Activated CD4-positive, alpha-beta memory T cell treated with anti-CD3 and anti-CD28 coated beads for 36 hours (primary cell): ENCODE results near the gene TANGO2. TPM values are rescaled to one million over a fixed set of nuclear protein-coding genes. Genes with fewer than 3 reads are reported as not detected.

Experiments
- CTCF ChIA-PET: fragments of 350-600 bp; sonication (Branson Sonifier 250); formaldehyde crosslinking; loops from one replicate; lab custom pipeline; 2021; ENCODE audit warnings: antibody characterized with exemption, inconsistent platforms; lab: Charles Lee
- POLR2A ChIA-PET: fragments of 350-600 bp; sonication (Branson Sonifier 250); formaldehyde crosslinking; loops from one replicate; lab custom pipeline; 2021; ENCODE audit warnings: antibody characterized with exemption; lab: Charles Lee
- DNase-seq: peaks from one replicate; pipeline ENCODE4 v3.0.0-alpha.2; 2020
- H3K27ac Mint-ChIP-seq: one replicate; pipeline ENCODE4 v1.8.0; 2021; ENCODE audit warnings: mixed read lengths
- H3K27me3 Mint-ChIP-seq: one replicate; pipeline ENCODE4 v1.8.0; 2021; ENCODE audit warnings: mixed read lengths
- H3K36me3 Mint-ChIP-seq: one replicate; pipeline ENCODE4 v1.8.0; 2021; ENCODE audit warnings: mixed read lengths
- H3K4me1 Mint-ChIP-seq: one replicate; pipeline ENCODE4 v1.8.0; 2021; ENCODE audit warnings: low read depth, mixed read lengths
- H3K4me3 Mint-ChIP-seq: one replicate; pipeline ENCODE4 v1.8.0; 2021; ENCODE audit warnings: mild to moderate bottlenecking, mixed read lengths
- H3K9me3 Mint-ChIP-seq: one replicate; pipeline ENCODE4 v1.8.0; 2021; ENCODE audit warnings: mixed read lengths
- intact Hi-C: fragments of 100-400 bp; cut with micrococcal nuclease; formaldehyde crosslinking; loops from one replicate; pipeline ENCODE4 v1.15.1; 2023
- total RNA-seq, 2 experiments: library from RNA; stranded (reverse); gene quantifications; one replicate each; pipeline ENCODE4 v1.2.3, GENCODE V29; 2021

Gene TANGO2
- total RNA-seq, 2 experiments from 2014 or later: 20.7 to 23.6 TPM

DNA sequence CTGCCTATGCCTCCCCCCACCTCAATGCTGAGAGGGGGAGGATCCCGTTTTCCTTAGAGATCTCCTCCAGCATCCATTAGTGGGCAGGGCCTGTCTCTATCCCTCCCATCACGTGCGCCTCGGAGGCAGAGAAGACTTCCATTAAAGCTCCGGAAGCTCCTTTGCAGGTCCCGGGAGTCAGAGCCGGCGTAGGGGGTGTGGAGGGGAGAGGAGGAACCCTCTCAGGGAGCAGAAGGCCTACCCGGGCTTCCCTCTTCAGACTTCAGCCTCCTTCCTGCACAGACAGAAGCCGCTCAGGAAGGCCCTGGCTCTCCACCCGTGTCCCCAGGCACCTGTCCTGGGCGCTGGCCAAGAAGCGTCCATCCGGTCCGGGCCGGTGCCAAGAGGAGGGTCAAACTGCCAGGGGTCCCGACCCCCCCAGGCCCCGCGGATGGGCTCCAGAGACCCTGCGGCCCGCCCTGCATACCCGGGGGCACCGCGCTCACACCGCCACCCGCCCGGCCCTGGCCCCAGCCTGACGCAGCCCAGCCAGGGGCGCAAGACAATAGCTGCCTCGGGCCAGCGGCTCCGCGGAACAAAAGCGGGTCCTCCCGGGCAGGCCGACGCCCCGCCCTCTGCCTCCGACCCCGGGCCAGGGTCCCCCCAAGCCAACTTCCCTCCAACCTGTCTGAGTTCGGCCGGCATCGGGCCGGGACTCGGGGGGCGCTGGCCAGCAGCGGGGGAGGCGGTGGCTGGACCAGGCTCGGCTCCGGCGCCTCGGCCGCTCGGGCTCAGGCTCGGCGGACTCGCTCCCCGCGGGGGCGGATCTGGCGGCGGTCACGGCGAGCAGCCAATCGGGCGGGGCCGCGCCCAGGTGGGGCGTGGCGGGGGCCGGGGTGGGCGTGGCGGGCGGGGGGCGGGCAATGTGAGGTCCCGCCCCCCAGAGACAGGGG, 34.2 kb upstream of the TANGO2 start:
- H3K27me3 Mint-ChIP-seq: peaks cover 2% of the 10 kb centered on the region
- no peak overlapping the region for H3K27ac Mint-ChIP-seq
- peak; percentile 71 for DNase-seq
- H3K9me3 Mint-ChIP-seq: no peaks in the 10 kb centered on the region
- intact Hi-C loops: no loop called here
- no peaks in the 10 kb centered on the region for H3K4me1 Mint-ChIP-seq
- no peaks in the 10 kb centered on the region for H3K36me3 Mint-ChIP-seq
- ChIA-PET CTCF (no interaction called here), POLR2A (no interaction called here)
- no peak overlapping the region for H3K4me3 Mint-ChIP-seq

DNA sequence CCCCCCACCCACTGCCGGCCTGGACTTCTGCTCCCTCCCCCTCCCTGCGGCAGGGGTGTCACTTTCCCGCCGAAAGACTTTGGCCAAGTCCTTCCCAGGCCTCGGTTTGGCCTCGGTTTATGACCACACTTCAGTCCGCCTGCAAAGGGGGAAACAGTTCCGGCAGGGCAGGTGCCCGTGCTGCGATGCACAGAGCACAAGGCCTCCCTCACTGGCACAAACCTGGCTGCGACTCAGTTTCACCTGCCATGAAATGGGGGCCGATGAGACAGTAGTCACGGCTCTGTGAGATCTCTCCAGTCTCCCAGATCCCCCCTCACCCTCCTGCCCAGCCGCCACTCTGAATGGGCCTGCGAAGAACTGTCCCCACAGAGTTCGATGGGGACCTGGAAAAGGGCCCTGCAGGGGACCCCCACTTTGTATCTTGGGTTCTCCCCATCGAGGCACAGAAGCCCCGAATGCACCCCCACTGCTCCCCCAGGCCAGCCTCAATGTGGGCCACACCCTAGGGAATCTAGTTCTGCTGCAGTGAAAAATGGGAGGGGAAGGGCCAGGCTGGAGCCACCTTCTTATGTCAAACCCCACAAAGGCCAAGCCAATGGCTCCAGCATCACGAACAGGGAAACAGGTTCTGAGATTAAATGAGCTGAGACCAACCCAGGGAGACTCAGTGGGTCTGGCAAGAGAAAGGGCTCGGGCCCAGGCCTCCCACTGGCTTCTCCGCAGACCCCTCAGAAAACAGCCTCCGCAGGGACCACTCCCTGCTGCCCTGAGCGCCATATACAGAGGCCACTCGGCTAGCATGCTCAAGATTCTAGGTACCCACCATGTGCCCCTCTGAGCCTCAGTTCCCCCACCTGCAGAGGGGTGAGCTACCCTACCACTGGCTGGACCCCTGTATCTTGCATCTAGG, 33.3 kb upstream of the TANGO2 start:
- Mint-ChIP-seq H3K36me3 (no peaks in the 10 kb centered on the region), H3K27me3 (peaks cover 2% of the 10 kb centered on the region), H3K9me3 (no peaks in the 10 kb centered on the region), H3K27ac (no peak overlapping the region), H3K4me1 (no peaks in the 10 kb centered on the region), H3K4me3 (no peak overlapping the region)
- no peak for DNase-seq
- intact Hi-C loops: no loop called here
- ChIA-PET POLR2A (no interaction called here), CTCF (no interaction called here)

DNA sequence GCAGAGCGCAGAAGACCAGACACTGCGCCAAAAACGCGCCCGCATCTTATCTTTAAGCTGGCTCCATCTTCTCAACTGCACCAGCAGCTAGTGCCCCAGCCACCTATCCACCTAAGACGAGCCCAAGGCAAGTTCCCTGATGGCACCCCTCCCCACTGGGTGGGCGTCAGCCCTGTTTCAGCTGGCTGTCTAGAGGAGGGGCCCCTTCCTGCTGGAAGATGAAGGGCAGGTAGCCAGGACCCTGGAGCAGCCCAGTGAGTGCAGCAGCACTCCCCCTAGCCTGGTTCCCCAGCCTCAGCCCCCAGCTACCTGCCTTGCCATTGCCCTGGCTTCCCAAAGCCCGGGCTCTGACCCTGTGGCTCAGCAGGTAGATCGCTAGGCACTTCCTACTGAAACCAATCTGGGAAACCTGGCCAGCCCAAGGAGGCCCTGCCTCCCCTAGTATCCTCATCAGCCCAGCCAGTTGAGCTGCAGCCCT, 32.5 kb upstream of the TANGO2 start:
- CTCF ChIA-PET: no interaction called here

DNA sequence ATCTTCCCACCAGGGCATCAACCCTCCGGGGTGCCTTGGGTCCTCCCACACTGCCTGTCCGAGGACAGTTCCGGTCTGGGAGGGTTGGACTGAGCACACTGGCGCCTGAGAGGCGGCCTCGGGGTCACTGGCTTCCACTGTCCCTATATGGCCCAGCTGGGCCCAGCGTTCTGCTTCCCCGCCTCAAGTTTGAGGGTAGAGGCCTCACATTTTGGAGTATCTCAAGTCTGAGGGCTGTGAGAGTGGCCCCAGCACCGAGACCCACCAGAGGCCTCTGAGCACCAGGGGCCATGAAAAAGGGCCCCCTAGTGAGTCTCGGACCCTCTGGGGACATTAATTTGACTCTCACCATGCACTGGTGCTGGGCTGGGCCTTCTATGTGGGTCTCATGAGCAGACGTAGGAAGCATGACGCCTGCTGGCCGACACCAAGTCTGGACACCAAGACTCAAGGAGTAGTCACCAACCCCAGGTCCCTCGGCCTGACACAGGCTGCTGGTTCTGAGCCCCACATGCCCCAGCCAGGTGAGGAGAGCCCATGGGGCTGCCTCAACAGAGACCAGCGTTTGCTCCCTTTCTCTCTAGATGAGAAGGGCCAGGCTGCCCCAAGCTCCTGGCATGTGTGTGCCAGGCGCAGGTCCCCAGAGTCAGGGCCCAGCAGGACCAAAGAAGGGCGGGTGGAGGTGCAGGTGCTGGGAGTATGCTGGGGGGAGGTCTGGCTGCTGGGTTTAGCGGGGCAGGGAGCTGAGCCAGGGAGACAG, 31.8 kb upstream of the TANGO2 start:
- H3K27ac Mint-ChIP-seq: no peak overlapping the region
- CTCF ChIA-PET: no interaction called here

More for the DNA sequence above, 32.5 kb upstream of the TANGO2 start:
- no peak overlapping the region for H3K4me3 Mint-ChIP-seq
- peaks cover 2% of the 10 kb centered on the region for H3K27me3 Mint-ChIP-seq
- H3K36me3 Mint-ChIP-seq: no peaks in the 10 kb centered on the region
- H3K9me3 Mint-ChIP-seq: no peaks in the 10 kb centered on the region
- no peak overlapping the region for H3K27ac Mint-ChIP-seq
- POLR2A ChIA-PET: no interaction called here
- DNase-seq: no peak
- no peaks in the 10 kb centered on the region for H3K4me1 Mint-ChIP-seq
- intact Hi-C loops: no loop called here

DNA sequence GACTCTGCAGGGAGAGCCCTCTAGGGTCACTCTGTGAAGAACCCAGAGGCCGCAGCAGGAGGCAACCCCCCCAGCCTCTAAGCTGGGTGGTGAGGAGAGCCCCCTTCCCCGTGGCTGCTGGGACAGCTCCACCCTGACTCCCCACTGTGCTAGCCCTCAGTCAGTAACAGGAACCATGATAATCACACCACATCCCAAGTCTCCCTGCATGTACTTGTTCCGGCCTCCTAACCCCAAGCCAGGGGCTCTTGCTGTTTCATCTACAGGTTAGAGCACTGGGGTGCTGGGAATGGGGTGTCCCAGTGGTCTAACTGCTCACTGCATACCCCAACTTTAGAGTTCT, 31.2 kb upstream of the TANGO2 start:
- no peaks in the 10 kb centered on the region for H3K36me3 Mint-ChIP-seq
- H3K4me1 Mint-ChIP-seq: no peaks in the 10 kb centered on the region
- ChIA-PET POLR2A (no interaction called here), CTCF (no interaction called here)
- no peak for DNase-seq
- no peak overlapping the region for H3K27ac Mint-ChIP-seq
- no peaks in the 10 kb centered on the region for H3K9me3 Mint-ChIP-seq
- no peak overlapping the region for H3K4me3 Mint-ChIP-seq
- peaks cover 2% of the 10 kb centered on the region for H3K27me3 Mint-ChIP-seq
- intact Hi-C loops: no loop called here

More for the DNA sequence above, 31.8 kb upstream of the TANGO2 start:
- Mint-ChIP-seq H3K4me1 (no peaks in the 10 kb centered on the region), H3K9me3 (no peaks in the 10 kb centered on the region), H3K36me3 (no peaks in the 10 kb centered on the region), H3K4me3 (no peak overlapping the region), H3K27me3 (peaks cover 2% of the 10 kb centered on the region)
- intact Hi-C loops: no loop called here
- no peak for DNase-seq
- POLR2A ChIA-PET: no interaction called here

DNA sequence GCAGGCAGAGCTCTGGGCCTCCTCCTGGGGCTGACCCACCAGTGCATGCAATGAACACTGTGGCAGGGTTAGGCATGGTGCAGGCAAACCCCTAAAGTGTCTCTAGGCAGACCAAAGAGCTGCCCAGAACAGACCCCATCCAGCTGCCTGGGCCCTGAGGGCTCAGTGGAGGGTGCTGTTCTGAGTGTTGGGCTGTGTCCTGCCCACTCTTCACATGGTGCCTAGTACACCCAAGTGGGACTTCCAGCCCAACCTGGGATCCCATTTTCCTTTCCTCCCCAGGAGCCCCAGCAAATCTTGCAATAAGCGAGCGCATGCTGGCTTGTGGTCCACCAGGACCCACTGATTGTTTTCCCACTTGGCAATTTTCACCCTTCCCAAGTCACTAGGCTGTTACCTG, 30.7 kb upstream of the TANGO2 start:
- Mint-ChIP-seq H3K27me3 (peaks cover 2% of the 10 kb centered on the region), H3K9me3 (no peaks in the 10 kb centered on the region), H3K4me3 (no peak overlapping the region), H3K36me3 (no peaks in the 10 kb centered on the region), H3K4me1 (no peaks in the 10 kb centered on the region), H3K27ac (no peak overlapping the region)
- CTCF ChIA-PET: interaction anchor here (0.8 kb wide), 1 partner anchor 34 kb away, joined by 6 read pairs; no protein-coding TSS in a partner anchor
- POLR2A ChIA-PET: no interaction called here
- DNase-seq: no peak
- intact Hi-C loops: no loop called here

DNA sequence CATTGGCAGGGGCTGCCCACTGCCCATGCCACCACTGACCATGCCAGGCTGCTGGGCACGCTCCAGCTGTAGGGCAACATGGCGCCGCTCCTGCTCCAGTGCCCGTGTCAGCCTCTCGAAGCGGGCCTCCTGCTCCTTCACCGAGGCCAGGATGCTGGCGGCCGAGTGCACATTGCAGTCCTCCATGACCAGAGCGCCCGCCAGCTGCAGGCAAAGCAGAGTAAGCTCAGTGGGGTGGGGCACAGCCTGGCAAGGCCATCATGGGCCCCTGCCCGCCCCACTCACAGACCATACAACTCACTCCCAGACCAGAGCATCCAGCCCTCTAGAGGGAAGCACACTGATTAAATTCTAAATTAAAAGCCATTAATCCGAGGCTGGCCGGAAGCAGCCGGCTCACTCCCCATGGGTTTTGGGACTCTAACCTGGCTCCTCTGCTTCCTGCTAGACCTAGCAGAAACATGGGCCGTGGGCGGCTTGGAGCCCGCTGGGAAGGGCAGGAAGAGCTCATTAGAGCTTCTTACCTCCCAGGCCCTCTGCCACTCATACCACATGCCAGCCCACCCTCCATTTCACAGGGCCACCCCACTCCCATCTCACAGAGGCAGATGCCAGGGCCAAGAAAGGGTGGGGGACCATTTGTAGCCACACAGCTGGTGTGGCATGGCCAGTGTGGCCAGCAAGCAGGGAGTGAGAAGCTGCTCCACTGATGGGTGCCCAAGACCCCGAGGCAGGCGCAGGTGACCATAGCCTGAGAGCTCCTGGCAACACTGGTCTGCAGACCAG, 30.1 kb upstream of the TANGO2 start:
- DNase-seq: no peak
- POLR2A ChIA-PET: no interaction called here
- H3K36me3 Mint-ChIP-seq: no peaks in the 10 kb centered on the region
- CTCF ChIA-PET: interaction anchor here (0.8 kb wide), 1 partner anchor 35 kb away, joined by 6 read pairs; no protein-coding TSS in a partner anchor
- no peak overlapping the region for H3K27ac Mint-ChIP-seq
- no peaks in the 10 kb centered on the region for H3K9me3 Mint-ChIP-seq
- H3K27me3 Mint-ChIP-seq: no peaks in the 10 kb centered on the region
- intact Hi-C loops: no loop called here
- H3K4me3 Mint-ChIP-seq: no peak overlapping the region
- no peaks in the 10 kb centered on the region for H3K4me1 Mint-ChIP-seq

DNA sequence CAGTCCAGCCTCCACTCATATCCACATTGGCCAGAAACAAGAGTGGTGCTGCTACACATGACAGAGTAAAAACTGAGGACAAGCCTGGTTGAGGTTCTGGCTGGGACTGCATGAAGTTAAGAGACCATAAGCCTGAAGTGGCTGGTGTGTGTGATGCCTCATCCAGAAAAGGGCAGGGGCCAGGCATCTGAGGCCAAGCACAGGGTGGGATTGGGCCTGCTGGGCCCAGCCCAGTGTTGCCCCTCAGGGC, 29.6 kb upstream of the TANGO2 start:
- H3K36me3 Mint-ChIP-seq: no peaks in the 10 kb centered on the region
- ChIA-PET POLR2A (no interaction called here), CTCF (no interaction called here)
- no peak overlapping the region for H3K4me3 Mint-ChIP-seq
- H3K4me1 Mint-ChIP-seq: no peaks in the 10 kb centered on the region
- no peak for DNase-seq
- no peaks in the 10 kb centered on the region for H3K27me3 Mint-ChIP-seq
- intact Hi-C loops: no loop called here
- no peak overlapping the region for H3K27ac Mint-ChIP-seq
- H3K9me3 Mint-ChIP-seq: no peaks in the 10 kb centered on the region

DNA sequence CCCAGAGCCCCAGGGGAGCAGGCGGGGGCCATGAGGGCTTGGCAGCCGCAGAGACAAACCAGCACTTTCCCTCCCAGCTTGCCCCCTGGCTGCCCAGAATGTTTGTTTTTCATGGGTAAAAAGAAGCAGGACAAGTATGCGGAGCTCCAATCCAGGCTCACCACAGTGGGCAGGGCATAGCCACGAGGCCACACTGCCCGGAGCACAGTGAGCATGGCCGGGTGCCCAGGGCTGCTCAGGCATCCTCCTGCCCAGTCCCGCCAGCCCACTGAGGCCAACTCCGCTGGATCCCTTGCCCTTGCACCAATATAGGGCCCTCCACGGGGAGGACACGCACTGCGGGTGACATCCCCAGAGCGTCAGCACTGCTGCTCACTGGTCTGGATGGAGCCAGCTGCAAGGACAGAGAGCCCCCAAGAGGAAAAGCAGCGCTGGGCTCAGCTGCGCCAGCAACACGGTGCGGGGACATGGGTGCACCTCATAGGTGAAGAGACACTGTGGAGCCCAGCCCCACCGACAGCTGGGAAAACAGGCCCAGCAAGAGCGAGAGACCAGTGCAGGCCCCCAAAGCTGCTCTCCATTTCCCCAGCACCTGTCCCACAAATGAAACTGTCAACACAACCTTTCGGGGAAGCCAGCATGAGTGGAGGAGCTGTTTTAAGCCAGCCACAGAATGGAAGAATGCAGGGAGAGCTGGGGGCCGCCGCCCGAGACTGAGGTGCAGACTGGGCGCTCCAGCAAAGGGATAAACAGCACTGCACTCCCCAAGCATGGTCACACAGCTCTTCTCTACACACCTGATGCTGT, 29.1 kb upstream of the TANGO2 start:
- intact Hi-C loops: no loop called here
- no peak overlapping the region for H3K4me3 Mint-ChIP-seq
- no peaks in the 10 kb centered on the region for H3K36me3 Mint-ChIP-seq
- H3K4me1 Mint-ChIP-seq: no peaks in the 10 kb centered on the region
- H3K9me3 Mint-ChIP-seq: no peaks in the 10 kb centered on the region
- CTCF ChIA-PET: no interaction called here
- POLR2A ChIA-PET: no interaction called here
- no peak overlapping the region for H3K27ac Mint-ChIP-seq
- no peaks in the 10 kb centered on the region for H3K27me3 Mint-ChIP-seq
- DNase-seq: no peak

DNA sequence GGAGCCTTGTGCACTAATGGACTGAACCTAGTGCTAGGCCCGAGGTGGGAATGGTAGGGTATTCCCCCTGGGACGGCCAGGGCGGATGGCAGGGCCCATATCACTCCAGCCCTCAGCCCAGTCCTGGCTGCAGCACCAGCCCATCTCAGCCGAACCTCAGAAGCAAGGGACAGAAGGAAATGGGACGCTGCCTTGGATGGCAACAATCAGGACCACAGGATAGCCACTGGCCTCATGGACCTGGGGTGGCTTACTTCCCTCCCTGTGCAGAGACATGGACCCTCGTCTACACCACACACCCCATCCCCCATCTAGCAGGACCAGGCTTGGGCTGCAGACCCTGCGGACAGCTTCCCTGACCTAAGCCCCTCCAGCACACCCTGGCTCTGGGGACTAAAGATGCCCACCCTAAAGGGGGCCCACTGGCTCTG, 28.4 kb upstream of the TANGO2 start:
- no peaks in the 10 kb centered on the region for H3K9me3 Mint-ChIP-seq
- no peak overlapping the region for H3K27ac Mint-ChIP-seq
- intact Hi-C loops: no loop called here
- DNase-seq: no peak
- no peaks in the 10 kb centered on the region for H3K36me3 Mint-ChIP-seq
- H3K27me3 Mint-ChIP-seq: no peaks in the 10 kb centered on the region
- ChIA-PET POLR2A (no interaction called here), CTCF (no interaction called here)
- no peak overlapping the region for H3K4me3 Mint-ChIP-seq
- no peaks in the 10 kb centered on the region for H3K4me1 Mint-ChIP-seq

DNA sequence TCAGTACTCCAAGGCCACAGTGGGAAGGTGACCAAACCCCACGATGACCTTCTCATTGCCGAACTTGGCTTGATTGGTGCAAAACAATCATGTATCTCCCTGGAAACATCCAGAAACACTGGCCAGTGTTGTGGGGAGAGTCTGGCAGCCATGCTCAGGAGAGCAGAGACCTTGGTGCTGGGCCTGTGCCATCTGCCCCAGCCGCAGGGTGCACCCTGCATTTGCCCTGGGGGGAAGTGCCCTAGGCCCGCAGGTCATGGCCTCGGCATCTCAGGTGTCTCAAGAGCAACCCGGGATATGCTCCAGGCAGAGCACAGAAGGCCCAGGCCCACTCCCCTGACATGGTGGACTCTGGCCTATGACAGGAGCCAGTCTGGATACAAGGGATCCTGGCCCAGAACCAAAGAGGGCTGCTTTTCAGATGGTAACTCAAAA, 28.0 kb upstream of the TANGO2 start:
- CTCF ChIA-PET: no interaction called here
- POLR2A ChIA-PET: no interaction called here
- no peaks in the 10 kb centered on the region for H3K27me3 Mint-ChIP-seq
- no peak overlapping the region for H3K27ac Mint-ChIP-seq
- H3K36me3 Mint-ChIP-seq: no peaks in the 10 kb centered on the region
- H3K4me1 Mint-ChIP-seq: no peaks in the 10 kb centered on the region
- no peaks in the 10 kb centered on the region for H3K9me3 Mint-ChIP-seq
- H3K4me3 Mint-ChIP-seq: no peak overlapping the region
- no peak for DNase-seq
- intact Hi-C loops: no loop called here
